ENCODE data around the gene VPS37C.
"Not testable (repeated sequence)": the region's sequence is repeated elsewhere in the genome, so short reads cannot be mapped to it uniquely, and the experiment has no call there.

VPS37C gene

DNA sequence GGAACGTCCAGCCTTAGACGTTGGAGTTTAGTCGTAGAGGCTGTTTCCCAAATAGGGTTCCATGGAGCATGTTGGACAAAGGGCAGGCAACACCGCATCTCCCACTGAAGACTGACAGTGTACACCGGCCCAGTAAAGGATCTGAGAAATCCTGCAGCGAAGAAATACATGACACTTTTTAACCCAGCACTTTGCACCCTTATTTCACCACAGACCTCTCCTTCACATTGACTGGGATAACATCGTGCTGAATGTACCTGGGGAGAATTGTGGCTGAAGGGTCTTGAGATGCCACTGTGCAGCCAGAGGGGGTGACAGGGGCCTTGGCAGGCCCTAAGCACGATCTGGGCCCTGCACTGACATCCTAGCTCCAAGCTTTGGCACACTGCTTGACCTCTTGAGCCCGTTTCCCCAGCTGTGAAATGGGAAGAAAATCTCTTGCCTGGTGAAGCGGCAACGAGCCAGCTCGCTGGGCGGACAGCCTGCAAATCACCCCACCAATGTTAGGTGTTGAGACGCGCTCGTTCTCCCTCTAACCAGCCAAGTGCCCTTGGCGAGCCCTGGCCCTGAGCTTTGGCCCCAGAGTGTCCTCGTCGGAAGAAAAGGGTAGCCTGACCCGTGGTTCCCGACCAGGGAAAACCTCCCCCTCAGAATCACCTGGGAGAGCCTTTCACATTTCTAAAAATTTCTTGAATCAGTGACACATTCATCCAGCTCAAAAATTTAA lies 45.6 kb downstream of the VPS37C start:
- no peak for FAIRE-seq

GRCh38 chr11:61114913-61115312 lies 46.3 kb downstream of the VPS37C start:
- FAIRE-seq: no peak

DNA sequence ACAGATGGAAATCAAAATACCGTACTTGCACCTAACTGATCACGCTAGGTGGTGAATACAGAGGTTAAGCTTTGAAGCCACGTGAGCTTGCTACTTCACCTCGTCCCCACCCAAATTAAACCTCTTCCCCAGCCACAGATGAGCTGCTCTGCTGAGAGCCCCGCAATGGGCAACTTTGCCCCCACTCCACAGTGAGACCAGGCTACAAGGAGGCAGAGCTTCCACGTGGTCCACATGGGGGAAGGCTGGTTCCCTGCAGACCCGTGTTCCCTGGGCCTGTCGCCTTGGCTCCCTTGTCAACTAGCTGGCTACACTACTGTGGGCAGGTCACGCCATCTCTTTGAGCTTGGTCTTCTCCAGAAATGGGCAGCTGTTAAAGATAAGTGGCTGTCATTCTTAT lies 48.0 kb downstream of the VPS37C start:
- FAIRE-seq: no peak

DNA sequence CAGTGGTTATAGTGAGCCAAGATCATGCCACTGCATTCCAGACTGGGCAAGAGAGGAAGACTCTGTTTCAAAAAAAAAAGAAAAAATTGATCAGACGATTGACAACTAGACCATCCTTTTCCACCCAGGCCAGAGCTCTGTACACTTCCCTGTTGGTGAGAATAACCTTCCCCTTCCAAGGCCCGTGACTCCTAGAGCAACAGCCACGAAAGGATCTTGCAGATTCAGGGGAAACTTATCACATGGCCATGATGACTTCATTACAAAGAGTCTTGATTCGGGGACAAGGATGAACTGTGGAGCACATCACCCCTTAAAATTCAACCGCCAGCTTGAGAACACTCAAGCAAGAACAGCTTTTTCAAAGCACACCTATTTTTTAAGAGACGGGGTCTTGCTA lies 48.7 kb downstream of the VPS37C start:
- no peak for FAIRE-seq

DNA sequence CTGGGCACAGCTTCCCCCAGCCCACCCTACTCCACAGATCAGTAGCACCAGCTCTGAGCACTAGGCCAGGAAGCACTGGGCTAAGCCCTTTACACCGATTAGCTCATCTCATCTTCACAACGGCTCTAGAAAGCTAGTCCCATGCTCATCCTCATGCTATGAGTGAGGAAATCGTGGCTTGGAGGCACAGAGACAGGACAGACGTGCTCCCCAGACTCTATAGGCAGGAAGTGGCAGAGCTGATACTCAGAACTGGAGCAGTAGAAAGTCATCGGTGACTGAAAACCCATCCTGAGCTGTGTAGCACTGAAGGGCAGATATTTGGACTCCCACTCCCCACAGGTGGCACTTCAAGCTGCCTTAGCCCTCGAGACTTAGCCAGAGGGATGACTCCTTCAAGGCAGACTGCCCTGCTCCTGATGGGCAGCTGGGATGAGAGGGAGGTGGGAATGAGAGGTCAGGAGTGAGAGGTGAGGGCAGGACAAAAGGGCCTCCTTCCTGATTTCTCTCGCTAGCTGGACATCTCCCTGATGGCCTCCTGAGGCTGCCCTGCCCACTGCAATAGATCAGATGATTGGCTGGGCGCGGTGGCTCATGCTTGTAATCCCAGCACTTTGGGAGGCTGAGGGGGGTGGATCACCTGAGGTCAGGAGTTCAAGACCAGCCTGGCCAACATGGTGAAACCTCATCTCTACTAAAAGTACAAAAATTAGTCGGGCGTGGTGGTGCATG lies 49.3 kb downstream of the VPS37C start:
- FAIRE-seq: no peak

GRCh38 chr11:61111050-61111435 lies 50.2 kb downstream of the VPS37C start:
- no peak for FAIRE-seq

- no peak for FAIRE-seq
These were observed 50.8 kb downstream of the VPS37C start for GRCh38 chr11:61110255-61111049.

GRCh38 chr11:61109671-61110070 lies 51.6 kb downstream of the VPS37C start:
- FAIRE-seq: no peak

DNA sequence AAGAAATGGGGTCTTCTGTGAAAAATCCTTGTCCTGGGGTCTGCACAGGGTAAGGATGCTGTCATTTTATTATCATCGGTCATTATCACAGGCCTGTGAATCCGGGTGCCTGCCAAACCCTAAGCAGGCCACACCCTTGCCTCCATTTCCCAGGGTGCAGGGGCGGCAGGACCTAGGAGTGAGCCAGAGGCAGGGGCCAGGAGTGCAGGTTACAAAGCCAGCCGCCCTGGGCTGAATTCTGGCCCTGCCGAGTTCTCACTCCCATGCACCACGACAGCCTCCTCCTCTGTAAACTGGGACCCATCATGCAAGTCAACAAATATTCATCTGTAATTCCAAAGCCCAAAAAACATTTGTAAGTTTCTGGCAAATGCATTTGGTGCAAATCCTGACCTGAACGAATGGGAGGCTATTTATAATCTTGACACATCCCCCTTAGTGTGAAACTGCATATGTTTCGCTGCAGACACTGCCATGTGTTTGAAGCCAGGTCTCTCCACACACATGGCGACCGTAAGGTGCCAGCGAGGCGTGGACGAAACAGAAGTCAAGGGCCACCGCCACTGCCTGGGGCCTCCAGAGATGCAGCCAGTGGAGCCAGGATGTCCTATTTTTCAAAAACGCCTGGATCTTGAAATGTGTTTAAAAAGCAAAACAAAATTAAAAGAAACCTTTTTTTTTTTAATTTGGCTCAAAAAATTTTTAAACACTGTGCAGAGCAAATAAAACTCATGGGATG lies 52.2 kb downstream of the VPS37C start:
- FAIRE-seq: no peak

- FAIRE-seq: no peak
These were observed 53.3 kb downstream of the VPS37C start for GRCh38 chr11:61107888-61108287.

GRCh38 chr11:61106894-61107470 lies 54.2 kb downstream of the VPS37C start:
- no peak for FAIRE-seq

DNA sequence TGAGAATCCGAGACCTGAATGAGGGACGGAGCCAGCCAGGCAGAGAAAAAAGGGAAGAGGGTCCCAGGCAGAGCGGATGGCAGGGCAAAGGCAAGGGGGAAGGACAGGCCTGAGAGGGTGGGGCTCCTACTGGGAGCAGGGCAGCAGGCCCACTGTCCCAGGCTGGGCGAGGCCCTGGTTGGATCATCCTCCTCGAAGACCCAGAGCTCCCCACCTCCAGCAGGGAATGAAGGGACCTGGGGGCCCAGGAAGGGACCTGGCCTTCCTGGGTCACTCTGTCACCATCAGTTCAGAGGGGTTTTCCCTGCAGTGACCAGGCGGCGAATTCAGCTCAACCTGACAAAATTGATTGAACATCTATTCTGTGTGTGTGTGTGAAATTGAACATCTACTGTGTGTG lies 54.9 kb downstream of the VPS37C start:
- no peak for FAIRE-seq

- no peak for FAIRE-seq
These were observed 56.3 kb downstream of the VPS37C start for GRCh38 chr11:61104963-61105362.

DNA sequence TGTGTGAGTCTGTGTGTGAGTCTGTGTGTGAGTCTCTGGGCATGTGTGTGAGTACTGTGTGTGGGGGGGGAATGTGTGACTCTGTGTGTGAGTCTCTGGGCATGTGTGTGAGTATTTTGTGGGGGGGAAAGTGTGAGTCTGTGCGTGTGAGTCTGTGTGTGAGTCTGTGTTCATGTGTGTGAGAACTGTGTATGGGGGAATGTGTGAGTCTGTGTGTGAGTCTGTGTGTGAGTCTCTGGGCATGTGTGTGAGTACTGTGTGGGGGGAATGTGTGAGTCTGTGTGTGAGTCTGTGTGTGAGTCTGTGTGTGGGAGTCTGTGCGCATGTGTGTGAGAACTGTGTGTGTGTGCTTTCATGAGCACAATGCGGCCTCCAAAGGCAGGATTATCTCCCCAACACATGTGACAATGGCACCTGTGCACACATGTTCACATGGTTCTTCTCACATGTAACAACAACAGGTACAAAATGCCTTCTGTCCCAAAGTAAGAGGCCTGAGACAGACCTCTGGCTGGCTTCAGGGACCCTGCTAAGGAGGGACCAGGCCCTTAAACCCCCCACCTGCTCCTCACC lies 57.3 kb downstream of the VPS37C start:
- FAIRE-seq: no peak

DNA sequence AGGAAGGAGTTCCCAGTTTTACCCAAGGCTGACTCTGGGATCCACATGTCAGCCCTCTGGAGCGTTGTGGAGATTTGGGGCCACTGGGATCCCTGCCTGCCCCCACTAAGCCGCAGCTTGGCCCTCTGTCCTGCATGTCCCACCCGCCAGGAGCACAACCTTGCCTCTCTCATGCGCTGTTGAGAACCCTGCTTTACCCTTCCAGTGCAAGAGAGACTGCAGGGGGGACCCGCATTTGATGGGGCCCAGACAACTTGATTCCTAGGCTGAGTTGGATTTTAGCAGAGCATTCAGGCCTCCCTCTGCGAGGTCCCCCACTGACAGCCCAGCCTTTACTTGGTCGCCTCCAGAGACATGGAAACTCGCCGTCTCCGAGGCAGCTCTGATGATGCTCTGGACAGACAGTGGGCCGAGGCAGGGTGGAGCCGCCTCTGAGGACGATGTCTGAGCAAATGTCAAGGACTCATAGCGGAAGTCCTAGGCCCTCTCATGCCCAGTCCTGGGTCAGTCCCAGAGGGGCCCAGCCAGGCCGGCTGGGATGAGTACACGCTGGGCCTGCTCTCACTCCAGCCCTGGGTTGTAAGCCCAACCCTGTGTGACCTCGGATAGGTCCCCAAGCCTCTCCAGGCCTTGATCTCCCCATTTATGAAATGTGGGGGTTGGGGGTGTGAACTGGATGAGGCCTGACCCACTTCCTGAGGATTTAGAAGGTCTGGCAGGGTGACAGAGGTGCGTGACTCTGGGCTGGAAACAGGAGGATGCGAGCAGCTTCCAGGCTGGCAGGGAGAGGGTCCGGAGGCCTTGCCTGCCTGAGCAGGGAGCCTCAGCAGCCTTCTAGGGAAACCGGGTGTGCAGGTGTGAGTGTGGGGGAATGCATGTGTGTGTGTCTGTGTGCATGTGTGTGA lies 58.3 kb downstream of the VPS37C start:
- FAIRE-seq: no peak

DNA sequence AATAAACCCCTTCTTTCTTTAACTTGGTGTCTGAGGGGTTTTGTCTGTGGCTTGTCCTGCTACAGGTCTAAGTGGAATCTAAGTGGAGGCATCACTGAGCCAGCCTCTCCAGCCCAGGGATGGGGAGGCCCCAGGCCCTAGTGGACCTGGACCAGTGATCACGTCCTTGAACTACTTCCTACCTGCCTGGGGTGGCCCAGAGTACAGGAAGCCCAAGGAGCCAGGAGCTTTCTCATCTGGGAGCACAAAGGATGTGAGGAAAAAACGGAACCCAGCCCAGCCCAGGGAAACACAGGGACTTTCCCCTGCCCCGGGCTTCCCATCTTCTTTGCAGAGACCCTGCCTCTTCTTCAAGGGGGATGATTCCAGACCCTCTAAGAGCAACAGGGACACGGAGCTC lies 62.4 kb downstream of the VPS37C start:
- FAIRE-seq: no peak

- FAIRE-seq: not testable (repeated sequence)
These were observed 63.0 kb downstream of the VPS37C start for GRCh38 chr11:61098261-61098660.

DNA sequence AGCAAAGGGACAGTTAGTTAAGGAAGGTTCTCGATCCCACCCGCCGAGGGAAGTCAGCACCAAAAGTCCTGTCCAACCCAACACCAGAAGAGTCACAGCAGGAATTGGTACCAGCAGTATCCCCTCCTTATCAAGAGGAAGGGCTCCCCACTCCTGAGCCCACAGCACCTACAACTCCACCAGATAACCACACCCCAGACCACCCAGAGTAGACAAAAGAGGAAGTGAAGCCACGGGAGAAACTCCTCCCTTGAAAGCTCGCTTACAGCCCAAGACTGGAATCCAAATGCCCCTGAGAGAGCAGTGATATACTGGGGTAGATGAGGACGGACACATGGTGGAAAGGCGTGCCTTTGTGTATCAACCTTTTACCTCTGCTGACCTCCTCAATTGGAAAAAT lies 66.2 kb downstream of the VPS37C start:
- FAIRE-seq: no peak

- FAIRE-seq: not testable (repeated sequence)
These were observed 67.1 kb downstream of the VPS37C start for GRCh38 chr11:61094167-61094566.

DNA sequence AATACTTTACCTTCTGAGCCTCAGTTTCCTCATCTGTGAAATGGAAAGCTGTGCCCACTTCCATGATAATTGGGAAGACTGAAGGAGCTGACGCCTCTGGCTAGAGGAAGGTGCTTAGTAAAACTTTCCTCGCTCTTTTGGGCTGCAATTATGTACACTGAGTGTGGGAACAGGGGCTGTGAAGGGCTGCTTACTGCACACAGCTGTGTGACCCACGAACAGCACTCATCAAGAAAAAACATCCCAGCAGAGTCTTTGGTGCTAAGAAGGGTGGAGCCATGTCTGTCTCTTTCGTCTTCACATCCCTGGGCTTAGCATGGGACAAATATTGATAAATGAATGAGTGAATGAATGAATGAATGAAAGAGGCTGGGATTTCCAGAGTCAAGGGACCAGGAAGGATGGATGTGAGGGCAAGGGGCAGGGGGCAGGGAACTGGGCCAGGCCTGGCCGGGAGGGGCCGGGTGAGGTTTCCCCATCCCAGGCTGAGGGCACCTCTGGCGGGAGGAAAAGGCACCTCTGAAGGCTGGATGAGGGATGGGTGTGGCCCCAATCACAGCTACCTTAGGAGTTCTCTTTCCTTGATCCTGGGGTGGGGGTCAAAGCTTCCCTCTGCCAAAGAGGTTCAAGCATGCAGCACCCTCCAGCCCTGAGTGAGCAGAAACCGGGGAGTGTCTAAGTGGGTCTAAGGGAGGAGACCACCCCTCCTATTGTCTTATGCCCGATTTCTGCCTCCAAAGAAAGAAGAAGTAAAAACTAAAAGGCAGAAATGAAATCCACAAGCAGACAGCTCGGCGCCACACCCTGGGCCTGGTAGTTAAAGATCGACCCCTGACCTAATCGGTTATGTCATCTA lies 68.1 kb downstream of the VPS37C start:
- FAIRE-seq: no peak
